H9 (cell line): ENCODE measurements around the gene PUDP. TPM values are rescaled to one million over a fixed set of nuclear protein-coding genes. Genes with fewer than 3 reads are reported as not detected.
"Not testable (repeated sequence)": the region's sequence is repeated elsewhere in the genome, so short reads cannot be mapped to it uniquely, and the experiment has no call there.

Source experiments
- DNase-seq: peaks from one replicate; pipeline ENCODE4 v3.0.0-alpha.2; 2017
- H2AFZ ChIP-seq: one replicate; pipeline ENCODE4 v1.6.1; 2013; ENCODE audit warnings: mild to moderate bottlenecking, low read length, control low read depth, moderate library complexity
- H2AK5ac ChIP-seq: 2 replicates; pipeline ENCODE4 v1.6.1; 2013; ENCODE audit warnings: low read length, control low read depth, mixed read lengths; ENCODE audit not compliant: insufficient read length
- H2BK120ac ChIP-seq: one replicate; pipeline ENCODE4 v1.6.1; 2013; ENCODE audit warnings: low read depth, mild to moderate bottlenecking, low read length, control low read depth, inconsistent platforms; ENCODE audit not compliant: poor library complexity, severe bottlenecking
- H2BK12ac ChIP-seq: 2 replicates; pipeline ENCODE4 v1.6.1; 2013; ENCODE audit warnings: low read length, control low read depth, mixed read lengths, low read depth; ENCODE audit not compliant: insufficient read length
- H2BK15ac ChIP-seq: 2 replicates; pipeline ENCODE4 v1.6.1; 2013; ENCODE audit warnings: low read depth, low read length, control low read depth
- H2BK20ac ChIP-seq: one replicate; pipeline ENCODE4 v1.6.1; 2013; ENCODE audit warnings: low read depth, mild to moderate bottlenecking, low read length, control low read depth, inconsistent platforms; ENCODE audit not compliant: poor library complexity, severe bottlenecking
- H2BK5ac ChIP-seq: 2 replicates; pipeline ENCODE4 v1.6.1; 2013; ENCODE audit warnings: low read length, control low read depth, mixed read lengths; ENCODE audit not compliant: insufficient read length
- H3K14ac ChIP-seq: 2 replicates; pipeline ENCODE4 v1.6.1; 2013; ENCODE audit warnings: low read length, control low read depth; ENCODE audit not compliant: insufficient read depth
- H3K18ac ChIP-seq: 2 replicates; pipeline ENCODE4 v1.6.1; 2013; ENCODE audit warnings: low read depth, mild to moderate bottlenecking, mixed read lengths, low read length, control low read depth; ENCODE audit not compliant: insufficient read length
- H3K23ac ChIP-seq: 2 replicates; pipeline ENCODE4 v1.6.1; 2013; ENCODE audit warnings: low read length, control low read depth, mixed read lengths, low read depth; ENCODE audit not compliant: insufficient read length
- H3K23me2 ChIP-seq: 2 replicates; pipeline ENCODE4 v1.6.1; 2013; ENCODE audit warnings: low read depth, mild to moderate bottlenecking, mixed read lengths, low read length, control low read depth; ENCODE audit not compliant: insufficient read length, poor library complexity, severe bottlenecking
- H3K27ac ChIP-seq: 2 replicates; pipeline ENCODE4 v1.5.1; 2013; ENCODE audit warnings: low read length, control low read depth, mixed read lengths, low read depth; ENCODE audit not compliant: insufficient read length
- H3K27me3 ChIP-seq: 2 replicates; pipeline ENCODE4 v1.6.1; 2013; ENCODE audit warnings: low read length, control low read depth, inconsistent platforms; ENCODE audit not compliant: insufficient read depth
- H3K4ac ChIP-seq: 2 replicates; pipeline ENCODE4 v1.6.1; 2013; ENCODE audit warnings: low read depth, mild to moderate bottlenecking, control low read depth, inconsistent platforms, low read length, moderate library complexity
- H3K4me1 ChIP-seq: 2 replicates; pipeline ENCODE4 v1.6.1; 2013; ENCODE audit warnings: low read length, control low read depth, inconsistent platforms; ENCODE audit not compliant: insufficient read depth
- H3K4me2 ChIP-seq: 2 replicates; pipeline ENCODE4 v1.6.1; 2013; ENCODE audit warnings: low read length, control low read depth, mixed read lengths; ENCODE audit not compliant: insufficient read length, insufficient read depth
- H3K56ac ChIP-seq: 2 replicates; pipeline ENCODE4 v1.6.1; 2013; ENCODE audit warnings: low read depth, mild to moderate bottlenecking, mixed read lengths, low read length, control low read depth; ENCODE audit not compliant: insufficient read length
- H3K79me1 ChIP-seq: 2 replicates; pipeline ENCODE4 v1.6.1; 2013; ENCODE audit warnings: low read depth, mild to moderate bottlenecking, moderate library complexity, low read length, control low read depth, inconsistent platforms; ENCODE audit not compliant: insufficient read depth, poor library complexity, severe bottlenecking
- H3K79me2 ChIP-seq: 2 replicates; pipeline ENCODE4 v1.6.1; 2013; ENCODE audit warnings: low read length, control low read depth, inconsistent platforms; ENCODE audit not compliant: insufficient read depth
- H3K9ac ChIP-seq: 2 replicates; pipeline ENCODE4 v1.6.1; 2013; ENCODE audit warnings: low read length, control low read depth, mixed read lengths; ENCODE audit not compliant: insufficient read length; ENCODE audit errors: extremely low read depth
- H3K9me3 ChIP-seq: one replicate; pipeline ENCODE4 v1.6.1; 2013; ENCODE audit warnings: low read depth, low read length, inconsistent platforms; ENCODE audit not compliant: control insufficient read depth
- H3T11ph ChIP-seq: one replicate; pipeline ENCODE4 v1.6.1; 2013; ENCODE audit warnings: mild to moderate bottlenecking, low read length, control low read depth, inconsistent platforms
- H4K20me1 ChIP-seq: one replicate; pipeline ENCODE4 v1.6.1; 2013; ENCODE audit not compliant: control insufficient read depth, insufficient read length, insufficient read depth
- H4K5ac ChIP-seq: 2 replicates; pipeline ENCODE4 v1.6.1; 2013; ENCODE audit warnings: low read depth, mild to moderate bottlenecking, mixed read lengths, low read length, control low read depth; ENCODE audit not compliant: insufficient read length
- H4K8ac ChIP-seq: replicated peaks from 2 replicates; pipeline ENCODE4 v1.6.1; 2013; ENCODE audit warnings: low read length, control low read depth, mixed read lengths, low read depth; ENCODE audit not compliant: insufficient read length
- H4K91ac ChIP-seq: 2 replicates; pipeline ENCODE4 v1.6.1; 2013; ENCODE audit warnings: low read depth, mild to moderate bottlenecking, moderate library complexity, mixed read lengths, low read length, control low read depth; ENCODE audit not compliant: insufficient read length
- H3K27ac Mint-ChIP-seq, 3 experiments: 2 replicates in 2 of 3; 3 replicates in 1 of 3; pipeline ENCODE4 v1.8.0; 2020 to 2021; ENCODE audit warnings: mixed read lengths in 3 of 3, mild to moderate bottlenecking in 1 of 3, moderate library complexity in 1 of 3
- H3K27me3 Mint-ChIP-seq: 2 replicates; pipeline ENCODE4 v1.8.0; 2021; ENCODE audit warnings: low read depth, mild to moderate bottlenecking, moderate library complexity, mixed read lengths
- H3K36me3 Mint-ChIP-seq, 3 experiments: 2 replicates in 2 of 3; 3 replicates in 1 of 3; pipeline ENCODE4 v1.8.0; 2020 to 2021; ENCODE audit warnings: low read depth in 3 of 3, mixed read lengths in 3 of 3; ENCODE audit not compliant: insufficient read depth in 1 of 3
- H3K4me1 Mint-ChIP-seq, 2 experiments: 2 replicates each; pipeline ENCODE4 v1.8.0; 2020; ENCODE audit warnings: mixed read lengths in 2 of 2
- H3K4me3 Mint-ChIP-seq, 2 experiments: 2 replicates in 1 of 2; 3 replicates in 1 of 2; pipeline ENCODE4 v1.8.0; 2020 to 2021; ENCODE audit warnings: mild to moderate bottlenecking in 2 of 2, mixed read lengths in 2 of 2, moderate library complexity in 1 of 2
- H3K9me3 Mint-ChIP-seq, 2 experiments: 2 replicates in 1 of 2; 3 replicates in 1 of 2; pipeline ENCODE4 v1.8.0; 2020; ENCODE audit warnings: mild to moderate bottlenecking in 2 of 2, mixed read lengths in 2 of 2, moderate library complexity in 1 of 2
- WGBS: extraction: QIAGEN DNeasy Blood & Tissue Kit; methylation state at CpG from one replicate; pipeline ENCODE4 v1.1.7; 2013; ENCODE audit warnings: missing lambda C conversion rate, low lambda C conversion rate, mixed read lengths; ENCODE audit not compliant: insufficient read length; ENCODE audit errors: extremely low coverage; 5-methylcytosine and 5-hydroxymethylcytosine counted together
- total RNA-seq: library from RNA; stranded (reverse); gene quantifications from 2 replicates; pipeline ENCODE4 v1.2.1, GENCODE V29; 2021
- TF ChIP-seq, protein P1 (sequence below): fragments of 200-600 bp; sonication (generic); conservative IDR thresholded peaks from 3 replicates; pipeline ENCODE4 v1.8.0; 2021; ENCODE audit warnings: antibody characterized with exemption, mild to moderate bottlenecking

PUDP gene
- total RNA-seq, 1 experiment from 2014 or later, result 46.3 TPM

- Mint-ChIP-seq H3K27me3 (no peaks in the 10 kb centered on the region), H3K9me3 (no peaks in the 10 kb centered on the region), H3K4me3 (no peak overlapping the region), H3K27ac (no peak overlapping the region), H3K4me1 (0 out of 4 replicates have a peak, but pooled peaks cover 0 to 2% of the 10 kb centered on the region in 2 experiments), H3K36me3 (no peaks in the 10 kb centered on the region; a peak in 1 of 7 replicates)
- Histone ChIP-seq H2BK15ac (no peak overlapping the region), H2AK5ac (no peak overlapping the region), H3K56ac (no peak overlapping the region), H2AFZ (no peak overlapping the region), H2BK12ac (no peak overlapping the region), H2BK120ac (no peak overlapping the region), H4K20me1 (no peaks in the 10 kb centered on the region), H3K4me2 (no peak overlapping the region), H3K79me2 (no peaks in the 10 kb centered on the region), H3K9ac (no peak overlapping the region), H4K5ac (no peak overlapping the region), H3K14ac (no peak overlapping the region), H3K18ac (no peak overlapping the region), H3K79me1 (no peaks in the 10 kb centered on the region), H3K27me3 (no peaks in the 10 kb centered on the region), H2BK20ac (no peak overlapping the region), H3T11ph (no peak overlapping the region), H4K91ac (no peak overlapping the region), H3K9me3 (no peaks in the 10 kb centered on the region), H3K23me2 (no peaks in the 10 kb centered on the region), H3K4ac (no peak overlapping the region), H3K4me1 (no peaks in the 10 kb centered on the region), H3K27ac (no peak overlapping the region), H3K23ac (no peak overlapping the region), H2BK5ac (no peak overlapping the region), H4K8ac (no peak overlapping the region)
- WGBS, result no CpG with 5 or more reads among the region's 7 CpGs
- TF ChIP-seq, protein P1, sequence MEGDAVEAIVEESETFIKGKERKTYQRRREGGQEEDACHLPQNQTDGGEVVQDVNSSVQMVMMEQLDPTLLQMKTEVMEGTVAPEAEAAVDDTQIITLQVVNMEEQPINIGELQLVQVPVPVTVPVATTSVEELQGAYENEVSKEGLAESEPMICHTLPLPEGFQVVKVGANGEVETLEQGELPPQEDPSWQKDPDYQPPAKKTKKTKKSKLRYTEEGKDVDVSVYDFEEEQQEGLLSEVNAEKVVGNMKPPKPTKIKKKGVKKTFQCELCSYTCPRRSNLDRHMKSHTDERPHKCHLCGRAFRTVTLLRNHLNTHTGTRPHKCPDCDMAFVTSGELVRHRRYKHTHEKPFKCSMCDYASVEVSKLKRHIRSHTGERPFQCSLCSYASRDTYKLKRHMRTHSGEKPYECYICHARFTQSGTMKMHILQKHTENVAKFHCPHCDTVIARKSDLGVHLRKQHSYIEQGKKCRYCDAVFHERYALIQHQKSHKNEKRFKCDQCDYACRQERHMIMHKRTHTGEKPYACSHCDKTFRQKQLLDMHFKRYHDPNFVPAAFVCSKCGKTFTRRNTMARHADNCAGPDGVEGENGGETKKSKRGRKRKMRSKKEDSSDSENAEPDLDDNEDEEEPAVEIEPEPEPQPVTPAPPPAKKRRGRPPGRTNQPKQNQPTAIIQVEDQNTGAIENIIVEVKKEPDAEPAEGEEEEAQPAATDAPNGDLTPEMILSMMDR, result no peak
- no peak for DNase-seq
These were observed 123.1 kb downstream of the PUDP start for GRCh38 chrX:7024850-7025249.

- H2BK12ac ChIP-seq, H2BK120ac ChIP-seq, H3K4me2 ChIP-seq, H3K27ac ChIP-seq, H3K9ac ChIP-seq, DNase-seq, H2AFZ ChIP-seq, H4K91ac ChIP-seq, H3K27ac Mint-ChIP-seq, H2AK5ac ChIP-seq, H3K4me3 Mint-ChIP-seq, H4K20me1 ChIP-seq, H3K14ac ChIP-seq, H3K36me3 Mint-ChIP-seq, H2BK20ac ChIP-seq, H2BK15ac ChIP-seq, H3K23me2 ChIP-seq, H3K79me1 ChIP-seq, H3K4ac ChIP-seq, H4K5ac ChIP-seq, H3K9me3 Mint-ChIP-seq, H3K4me1 ChIP-seq, H4K8ac ChIP-seq, H3K23ac ChIP-seq, H3K18ac ChIP-seq, H2BK5ac ChIP-seq, H3T11ph ChIP-seq, H3K56ac ChIP-seq, H3K27me3 ChIP-seq, H3K9me3 ChIP-seq, H3K79me2 ChIP-seq, H3K4me1 Mint-ChIP-seq, H3K27me3 Mint-ChIP-seq: not testable (repeated sequence)
- no CpG with 5 or more reads among the region's 3 CpGs for WGBS
These were observed 125.0 kb downstream of the PUDP start for GRCh38 chrX:7022996-7023395.
